A549 (cell line): ENCODE data around the gene CABP7.

Experiments
- CTCF ChIP-seq: fragments of >200 bp; sonication (Bioruptor Twin); formaldehyde crosslinking; IDR thresholded peaks from 3 replicates; pipeline ENCODE4 v1.5.1; 2016
- EHMT2 ChIP-seq: fragments of 200-600 bp; sonication (generic); IDR thresholded peaks from 2 replicates; pipeline ENCODE4 v1.6.1; 2016; ENCODE audit warnings: antibody characterized with exemption, low read depth, mild to moderate bottlenecking, moderate library complexity
- EP300 ChIP-seq, 2 experiments: fragments of >200 bp; sonication (Bioruptor Twin); formaldehyde crosslinking; IDR thresholded peaks; 2 replicates in 1 of 2; 3 replicates in 1 of 2; pipeline ENCODE4 v1.6.1; 2016 to 2017
- FOSB ChIP-seq: fragments of 250-450 bp; sonication (Bioruptor Pico); IDR thresholded peaks from 2 replicates; pipeline ENCODE4 v1.5.0; 2020; ENCODE audit warnings: mild to moderate bottlenecking, moderate library complexity
- JUN ChIP-seq, 2 experiments: fragments of >200 bp; sonication (Bioruptor Twin); formaldehyde crosslinking; IDR thresholded peaks; 2 replicates in 1 of 2; 3 replicates in 1 of 2; pipeline ENCODE4 v1.6.1; 2016 to 2017
- MAFK ChIP-seq: fragments of 450-650 bp; IDR thresholded peaks from 2 replicates; pipeline ENCODE4 v1.6.1; 2014; ENCODE audit not compliant: partially characterized antibody
- NFE2L2 ChIP-seq: fragments of 150-350 bp; conservative IDR thresholded peaks from 2 replicates; pipeline ENCODE4 v1.6.1; 2014; ENCODE audit warnings: low read length
- NR3C1 ChIP-seq: fragments of >200 bp; sonication (Bioruptor Twin); formaldehyde crosslinking; IDR thresholded peaks from 3 replicates; pipeline ENCODE4 v1.6.1; 2017
- POLR2A ChIP-seq: IDR thresholded peaks from 2 replicates; pipeline ENCODE4 v1.6.1; 2012; ENCODE audit warnings: mild to moderate bottlenecking, low read length
- POLR2AphosphoS2 ChIP-seq: conservative IDR thresholded peaks from 2 replicates; pipeline ENCODE4 v1.6.1; 2012; ENCODE audit warnings: low read length, improper control_type of control experiment, inconsistent platforms
- RAD21 ChIP-seq, 2 experiments: fragments of >200 bp in 1 of 2; sonication (Bioruptor Twin) in 1 of 2; formaldehyde crosslinking in 1 of 2; IDR thresholded peaks in 1 of 2; conservative IDR thresholded peaks in 1 of 2; 2 replicates in 1 of 2; 3 replicates in 1 of 2; pipeline ENCODE4 v1.6.1; 2012 to 2018; ENCODE audit warnings: inconsistent platforms in 1 of 2
- ZFP36 ChIP-seq: fragments of 450-650 bp; IDR thresholded peaks from 2 replicates; pipeline ENCODE4 v1.6.1; 2014; ENCODE audit warnings: borderline replicate concordance; ENCODE audit not compliant: partially characterized antibody
- TF ChIP-seq, protein P1 (sequence below): fragments of 200-600 bp; sonication (generic); IDR thresholded peaks from 2 replicates; pipeline ENCODE4 v1.6.1; 2016; ENCODE audit warnings: antibody characterized with exemption, mild to moderate bottlenecking, moderate library complexity
- TF ChIP-seq, protein P2 (sequence below): IDR thresholded peaks from 2 replicates; pipeline ENCODE4 v1.6.1; 2012

GRCh38 chr22:29720811-29721323, 1.1 kb downstream of the CABP7 start:
- TF ChIP-seq JUN (IDR thresholded peaks at IDR 0.05) (no peak), CTCF (no peak), POLR2A (no peak), EHMT2 (no peak), EP300 (IDR thresholded peaks at IDR 0.05) (no peak), POLR2AphosphoS2 (no peak), RAD21 (conservative IDR thresholded peaks at IDR 0.05 in 1 of 2, IDR thresholded peaks at IDR 0.05 in 1 of 2) (no peak), NR3C1 (no peak), FOSB (CRISPR knock-in tag) (no peak), MAFK (no peak), ZFP36 (no peak), NFE2L2 (no peak)
- TF ChIP-seq, protein P1, sequence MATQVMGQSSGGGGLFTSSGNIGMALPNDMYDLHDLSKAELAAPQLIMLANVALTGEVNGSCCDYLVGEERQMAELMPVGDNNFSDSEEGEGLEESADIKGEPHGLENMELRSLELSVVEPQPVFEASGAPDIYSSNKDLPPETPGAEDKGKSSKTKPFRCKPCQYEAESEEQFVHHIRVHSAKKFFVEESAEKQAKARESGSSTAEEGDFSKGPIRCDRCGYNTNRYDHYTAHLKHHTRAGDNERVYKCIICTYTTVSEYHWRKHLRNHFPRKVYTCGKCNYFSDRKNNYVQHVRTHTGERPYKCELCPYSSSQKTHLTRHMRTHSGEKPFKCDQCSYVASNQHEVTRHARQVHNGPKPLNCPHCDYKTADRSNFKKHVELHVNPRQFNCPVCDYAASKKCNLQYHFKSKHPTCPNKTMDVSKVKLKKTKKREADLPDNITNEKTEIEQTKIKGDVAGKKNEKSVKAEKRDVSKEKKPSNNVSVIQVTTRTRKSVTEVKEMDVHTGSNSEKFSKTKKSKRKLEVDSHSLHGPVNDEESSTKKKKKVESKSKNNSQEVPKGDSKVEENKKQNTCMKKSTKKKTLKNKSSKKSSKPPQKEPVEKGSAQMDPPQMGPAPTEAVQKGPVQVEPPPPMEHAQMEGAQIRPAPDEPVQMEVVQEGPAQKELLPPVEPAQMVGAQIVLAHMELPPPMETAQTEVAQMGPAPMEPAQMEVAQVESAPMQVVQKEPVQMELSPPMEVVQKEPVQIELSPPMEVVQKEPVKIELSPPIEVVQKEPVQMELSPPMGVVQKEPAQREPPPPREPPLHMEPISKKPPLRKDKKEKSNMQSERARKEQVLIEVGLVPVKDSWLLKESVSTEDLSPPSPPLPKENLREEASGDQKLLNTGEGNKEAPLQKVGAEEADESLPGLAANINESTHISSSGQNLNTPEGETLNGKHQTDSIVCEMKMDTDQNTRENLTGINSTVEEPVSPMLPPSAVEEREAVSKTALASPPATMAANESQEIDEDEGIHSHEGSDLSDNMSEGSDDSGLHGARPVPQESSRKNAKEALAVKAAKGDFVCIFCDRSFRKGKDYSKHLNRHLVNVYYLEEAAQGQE = no peak
- TF ChIP-seq, protein P2, sequence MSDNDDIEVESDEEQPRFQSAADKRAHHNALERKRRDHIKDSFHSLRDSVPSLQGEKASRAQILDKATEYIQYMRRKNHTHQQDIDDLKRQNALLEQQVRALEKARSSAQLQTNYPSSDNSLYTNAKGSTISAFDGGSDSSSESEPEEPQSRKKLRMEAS = no peak
